Inferior parietal cortex (tissue), 1 donor: ENCODE data around the gene EPN3.

Experiments used
- DNase-seq: peaks from one replicate; pipeline ENCODE4 v3.0.0-alpha.2; 2016; ENCODE audit errors: extremely low spot score

The EPN3 gene

DNA sequence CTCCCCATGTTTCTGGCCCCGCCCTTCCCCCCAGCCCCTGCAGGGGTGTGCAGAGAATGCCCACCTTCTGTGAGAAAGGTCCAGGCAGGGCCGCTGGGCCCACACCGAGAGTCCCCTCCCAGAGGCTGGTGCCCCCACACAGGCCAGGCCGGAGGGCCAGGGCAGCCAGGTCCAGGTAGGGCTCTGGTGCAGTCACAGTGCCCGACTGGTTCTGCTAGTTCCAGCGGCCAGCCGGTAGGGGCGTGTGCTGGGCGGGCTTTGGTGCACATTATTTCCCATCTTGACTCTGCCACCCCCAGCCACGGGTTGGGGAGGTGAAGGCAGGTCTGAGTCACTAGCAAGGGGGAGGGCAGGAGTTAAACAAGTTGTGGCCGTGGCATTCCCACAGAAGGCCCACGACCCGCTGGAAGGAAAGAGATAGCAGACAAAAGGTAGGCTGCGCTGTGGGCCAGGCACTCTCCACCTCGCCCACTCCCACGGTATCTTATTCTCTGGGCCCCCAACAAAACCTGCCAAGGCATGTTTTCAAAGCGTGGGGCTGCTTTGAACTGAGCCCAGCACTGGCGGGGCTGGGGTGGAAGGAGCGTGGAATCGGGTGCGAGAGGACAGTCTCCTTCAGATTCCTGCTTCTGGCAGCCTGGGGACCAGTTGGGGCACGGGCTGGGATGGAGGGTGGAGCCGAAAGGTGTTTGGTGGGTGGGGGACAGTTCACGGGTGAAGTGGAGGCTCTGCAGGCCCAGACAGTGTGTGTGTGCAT lies 1.9 kb downstream of the EPN3 start:
- no peak for DNase-seq

- DNase-seq = no peak
These were observed 2.4 kb downstream of the EPN3 start for GRCh38 chr17:50534979-50535326.

DNA sequence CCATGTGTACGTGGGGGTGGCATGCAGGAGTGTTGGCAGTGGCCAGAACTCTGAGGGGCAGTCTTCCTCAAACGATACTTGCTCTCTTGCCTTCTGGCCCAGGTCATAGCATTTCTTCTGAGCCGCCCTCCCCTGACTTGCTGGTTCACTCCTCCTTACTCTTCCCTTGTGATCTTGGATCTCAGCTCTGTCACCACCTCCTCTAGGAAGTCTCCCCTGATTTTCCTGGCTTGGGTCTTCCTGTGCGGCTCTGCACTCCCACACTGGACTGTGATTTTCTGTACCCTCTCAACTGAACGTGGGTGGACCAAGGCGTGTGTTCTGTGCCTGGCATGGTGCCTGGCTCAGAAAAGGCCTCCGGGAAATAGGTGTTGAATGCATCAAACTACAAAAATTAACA lies 2.9 kb downstream of the EPN3 start:
- no peak for DNase-seq

- DNase-seq = no peak
These were observed 4.4 kb downstream of the EPN3 start for GRCh38 chr17:50536683-50537646.

- no peak for DNase-seq
These were observed 5.4 kb downstream of the EPN3 start for GRCh38 chr17:50537721-50538548.

GRCh38 chr17:50538549-50539410 lies 6.2 kb downstream of the EPN3 start:
- DNase-seq = no peak

GRCh38 chr17:50539762-50540559 lies 7.4 kb downstream of the EPN3 start:
- no peak for DNase-seq

DNA sequence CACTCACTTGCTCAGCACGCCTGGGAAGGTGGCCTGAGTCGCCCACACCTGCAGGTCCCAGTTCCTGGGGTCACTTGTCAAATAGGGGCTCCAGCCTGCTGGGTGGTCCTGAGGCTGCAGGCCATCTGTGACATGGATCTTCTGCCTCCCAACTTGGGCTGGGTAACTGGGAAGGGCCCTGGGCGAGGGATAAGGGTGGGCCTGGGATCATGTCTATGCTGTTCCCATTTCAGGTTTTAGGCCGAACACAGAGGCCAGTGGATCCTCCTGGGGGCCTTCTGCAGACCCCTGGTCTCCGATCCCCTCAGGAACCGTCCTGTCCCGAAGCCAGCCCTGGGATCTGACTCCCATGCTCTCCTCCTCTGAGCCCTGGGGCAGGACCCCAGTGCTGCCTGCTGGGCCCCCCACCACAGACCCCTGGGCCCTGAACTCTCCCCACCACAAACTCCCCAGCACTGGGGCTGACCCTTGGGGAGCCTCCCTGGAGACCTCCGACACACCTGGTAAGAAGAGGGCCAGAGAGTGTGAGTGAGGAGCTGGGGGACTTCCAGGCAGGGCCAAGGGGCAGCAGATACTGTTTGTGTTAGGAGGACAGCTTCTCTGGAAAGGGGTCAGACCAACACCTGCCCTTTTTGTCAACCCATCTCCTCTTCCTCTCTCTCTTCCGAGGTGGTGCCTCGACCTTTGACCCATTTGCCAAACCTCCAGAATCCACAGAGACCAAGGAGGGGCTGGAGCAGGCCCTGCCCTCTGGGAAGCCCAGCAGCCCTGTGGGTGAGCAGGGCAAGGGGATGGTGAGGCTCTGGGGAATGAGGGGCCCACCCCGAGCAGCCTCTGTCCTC lies 8.2 kb downstream of the EPN3 start:
- no peak for DNase-seq

GRCh38 chr17:50541402-50541715 lies 8.8 kb downstream of the EPN3 start:
- DNase-seq = no peak

GRCh38 chr17:50541716-50542688 lies 9.5 kb downstream of the EPN3 start:
- DNase-seq = peak; percentile 76

- DNase-seq = no peak
These were observed 10.6 kb downstream of the EPN3 start for GRCh38 chr17:50542795-50543774.

- no peak for DNase-seq
These were observed 12.0 kb downstream of the EPN3 start for GRCh38 chr17:50544516-50544915.

- DNase-seq = no peak
These were observed 12.8 kb downstream of the EPN3 start for GRCh38 chr17:50545311-50545710.

DNA sequence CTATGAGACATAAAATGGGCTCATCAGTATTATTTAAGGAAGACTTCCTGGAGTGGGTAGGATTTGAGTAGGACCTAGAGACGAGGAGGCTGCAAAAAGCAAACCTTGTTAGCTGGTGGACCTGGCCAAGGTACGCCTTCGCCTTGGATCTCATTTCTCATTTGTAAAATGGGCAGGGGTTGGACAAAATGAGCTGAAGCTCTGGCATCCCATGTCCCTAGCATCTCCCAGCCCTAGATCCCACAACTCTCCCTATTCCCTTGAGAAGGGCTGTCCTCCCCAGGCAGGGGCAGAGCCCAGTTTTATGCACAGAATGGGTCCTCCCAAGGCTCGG lies 14.1 kb downstream of the EPN3 start:
- DNase-seq = no peak

DNA sequence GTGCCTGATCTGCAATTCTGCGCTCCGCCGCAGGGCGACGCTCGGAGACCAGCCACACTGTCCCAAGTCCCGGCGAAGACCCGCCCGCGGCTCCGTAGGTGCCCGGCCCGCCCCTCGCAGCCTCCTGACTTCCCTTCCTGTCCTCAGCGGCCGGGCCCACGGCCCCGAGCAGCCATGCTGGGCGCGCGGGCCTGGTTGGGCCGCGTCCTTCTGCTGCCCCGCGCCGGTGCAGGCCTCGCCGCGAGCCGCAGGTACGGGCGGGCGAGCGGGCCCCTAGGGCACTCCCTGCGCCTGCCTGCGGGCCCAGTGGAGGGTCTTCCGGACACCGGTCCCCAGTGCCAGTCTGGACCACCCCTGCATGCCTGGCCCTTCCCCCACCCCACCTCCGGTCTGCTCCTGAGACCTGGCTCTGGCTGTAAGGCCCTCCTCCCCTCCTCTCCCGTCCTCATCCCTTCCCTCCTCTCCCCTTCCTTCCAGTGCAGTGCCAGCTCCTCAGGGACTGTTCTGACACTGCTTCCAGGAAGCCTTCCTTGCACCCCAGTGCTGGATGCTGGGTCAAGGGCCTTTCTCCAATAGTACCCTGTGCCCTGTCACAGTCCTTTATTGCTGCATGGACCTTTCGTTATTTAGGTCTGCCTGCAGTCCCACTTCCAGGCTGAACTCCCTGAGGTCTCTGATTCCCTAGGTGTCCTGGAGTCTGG lies 14.7 kb downstream of the EPN3 start, which contains the start of gene SPATA20:
TSS of gene SPATA20 (plus strand) at position 140 of the 701 bp plus-strand sequence. CDS start at position 175, 35 bp downstream.
- peak; percentile 89 for DNase-seq

DNA sequence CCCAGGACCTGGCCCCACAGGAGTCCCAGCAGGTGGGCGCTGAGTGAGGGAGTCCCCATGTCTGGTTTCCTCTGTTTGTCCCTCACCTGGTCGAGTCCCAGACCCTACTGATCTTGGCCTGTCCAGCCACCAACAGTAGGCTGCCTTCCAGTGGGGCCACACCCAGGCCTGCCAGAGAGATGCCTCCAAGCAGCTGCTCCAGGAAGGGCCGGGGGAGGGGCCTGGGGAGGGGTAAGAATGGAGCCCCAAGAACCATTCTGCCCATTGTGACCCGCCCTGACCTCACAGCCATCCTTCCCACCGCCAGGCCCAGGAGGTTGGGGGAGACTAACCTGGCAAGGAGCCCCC lies 15.2 kb downstream of the EPN3 start:
- no peak for DNase-seq

DNA sequence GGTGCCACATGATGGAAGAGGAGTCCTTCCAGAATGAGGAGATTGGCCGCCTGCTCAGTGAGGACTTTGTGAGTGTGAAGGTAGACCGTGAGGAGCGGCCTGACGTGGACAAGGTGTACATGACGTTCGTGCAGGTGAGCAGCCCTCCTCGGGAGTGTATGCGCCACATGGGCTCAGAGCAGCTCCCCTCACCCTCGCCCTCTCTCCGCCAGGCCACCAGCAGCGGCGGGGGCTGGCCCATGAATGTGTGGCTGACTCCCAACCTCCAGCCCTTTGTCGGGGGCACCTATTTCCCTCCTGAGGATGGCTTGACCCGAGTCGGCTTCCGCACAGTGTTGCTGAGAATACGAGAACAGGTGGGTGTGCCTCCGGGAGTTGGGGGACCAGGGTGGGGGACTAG lies 16.3 kb downstream of the EPN3 start:
- no peak for DNase-seq
